WERI-Rb-1 (cell line): ENCODE measurements around the gene ADGRV1.
"Not testable (repeated sequence)": the region's sequence is repeated elsewhere in the genome, so short reads cannot be mapped to it uniquely, and the experiment has no call there.

Source experiments
- DNase-seq: peaks from one replicate; pipeline ENCODE4 v3.0.0-alpha.2; 2020
- H3K27ac ChIP-seq: fragments of 250-450 bp; sonication (Bioruptor Pico); 2 replicates; pipeline ENCODE4 v1.5.1; 2020; ENCODE audit warnings: mild to moderate bottlenecking, moderate library complexity
- H3K27me3 ChIP-seq: fragments of 250-450 bp; sonication (Bioruptor Pico); 2 replicates; pipeline ENCODE4 v1.5.1; 2021; ENCODE audit warnings: mild to moderate bottlenecking, low read depth, moderate library complexity; ENCODE audit not compliant: insufficient read depth, severe bottlenecking
- H3K36me3 ChIP-seq: fragments of 250-450 bp; sonication (Bioruptor Pico); 2 replicates; pipeline ENCODE4 v1.5.1; 2020; ENCODE audit warnings: mild to moderate bottlenecking, moderate library complexity
- H3K4me3 ChIP-seq: 2 replicates; pipeline ENCODE4 v1.5.1; 2011; ENCODE audit warnings: low read depth, mild to moderate bottlenecking, control low read depth, low read length
- H3K9me3 ChIP-seq: fragments of 250-450 bp; sonication (Bioruptor Pico); 2 replicates; pipeline ENCODE4 v1.5.1; 2021; ENCODE audit warnings: mild to moderate bottlenecking, moderate library complexity; ENCODE audit not compliant: severe bottlenecking
- TF ChIP-seq, protein P1 (sequence below): IDR thresholded peaks from 2 replicates; pipeline ENCODE4 v1.5.1; 2011; ENCODE audit warnings: low read depth, mild to moderate bottlenecking, control low read depth, inconsistent platforms, low read length

The ADGRV1 gene

GRCh38 chr5:91010090-91010489 is 451.5 kb downstream of the ADGRV1 start:
- Histone ChIP-seq H3K9me3 (no peaks in the 10 kb centered on the region), H3K27ac (no peak overlapping the region), H3K4me3 (no peak overlapping the region), H3K27me3 (no peaks in the 10 kb centered on the region), H3K36me3 (no peaks in the 10 kb centered on the region; the same call in 1 of the 2 replicates)
- no peak for DNase-seq
- TF ChIP-seq, protein P1, sequence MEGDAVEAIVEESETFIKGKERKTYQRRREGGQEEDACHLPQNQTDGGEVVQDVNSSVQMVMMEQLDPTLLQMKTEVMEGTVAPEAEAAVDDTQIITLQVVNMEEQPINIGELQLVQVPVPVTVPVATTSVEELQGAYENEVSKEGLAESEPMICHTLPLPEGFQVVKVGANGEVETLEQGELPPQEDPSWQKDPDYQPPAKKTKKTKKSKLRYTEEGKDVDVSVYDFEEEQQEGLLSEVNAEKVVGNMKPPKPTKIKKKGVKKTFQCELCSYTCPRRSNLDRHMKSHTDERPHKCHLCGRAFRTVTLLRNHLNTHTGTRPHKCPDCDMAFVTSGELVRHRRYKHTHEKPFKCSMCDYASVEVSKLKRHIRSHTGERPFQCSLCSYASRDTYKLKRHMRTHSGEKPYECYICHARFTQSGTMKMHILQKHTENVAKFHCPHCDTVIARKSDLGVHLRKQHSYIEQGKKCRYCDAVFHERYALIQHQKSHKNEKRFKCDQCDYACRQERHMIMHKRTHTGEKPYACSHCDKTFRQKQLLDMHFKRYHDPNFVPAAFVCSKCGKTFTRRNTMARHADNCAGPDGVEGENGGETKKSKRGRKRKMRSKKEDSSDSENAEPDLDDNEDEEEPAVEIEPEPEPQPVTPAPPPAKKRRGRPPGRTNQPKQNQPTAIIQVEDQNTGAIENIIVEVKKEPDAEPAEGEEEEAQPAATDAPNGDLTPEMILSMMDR = no peak

GRCh38 chr5:91011029-91011428 is 452.4 kb downstream of the ADGRV1 start:
- DNase-seq = no peak
- TF ChIP-seq, protein P1 = no peak
- Histone ChIP-seq H3K4me3 (no peak overlapping the region), H3K27me3 (no peaks in the 10 kb centered on the region), H3K9me3 (no peaks in the 10 kb centered on the region), H3K36me3 (no peaks in the 10 kb centered on the region; the same call in 1 of the 2 replicates), H3K27ac (no peak overlapping the region)

DNA sequence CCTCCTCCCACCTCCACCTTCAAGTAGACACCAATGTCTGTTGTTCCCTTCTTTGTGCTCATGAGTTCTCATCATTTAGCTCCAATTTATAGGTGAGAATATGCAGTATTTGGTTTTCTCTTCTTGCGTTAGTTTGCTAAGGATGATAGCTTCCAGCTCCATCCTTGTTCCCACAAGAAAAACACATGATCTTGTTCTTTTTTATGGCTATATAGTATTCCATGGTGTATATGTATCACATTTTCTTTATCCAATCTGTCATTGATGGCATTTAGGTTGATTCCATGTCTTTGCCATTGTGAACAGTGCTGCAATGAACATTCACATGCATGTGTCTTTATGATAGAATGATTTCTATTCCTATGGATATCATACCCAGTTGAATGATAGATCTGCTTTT is 454.3 kb downstream of the ADGRV1 start:
- not testable (repeated sequence) for H3K27ac ChIP-seq, H3K4me3 ChIP-seq, H3K27me3 ChIP-seq, DNase-seq, H3K9me3 ChIP-seq, H3K36me3 ChIP-seq

DNA sequence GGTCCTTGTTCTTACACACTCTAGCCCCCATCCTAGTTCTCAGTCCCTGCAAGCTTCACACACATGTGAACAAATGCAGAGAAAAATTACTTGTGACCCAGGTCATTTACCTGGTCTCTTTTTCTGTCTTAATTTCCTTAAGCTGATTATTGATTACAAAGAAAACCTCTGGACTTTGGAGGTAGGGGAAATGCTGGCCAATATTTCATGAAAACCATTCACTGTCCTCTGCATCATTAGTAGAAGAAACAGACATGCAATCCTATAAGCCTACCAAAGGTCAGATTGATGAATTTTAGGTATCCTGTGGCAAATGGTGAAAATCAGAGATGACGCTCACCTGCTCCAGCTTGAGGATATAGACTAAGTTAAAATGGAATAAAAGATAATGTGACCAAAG is 457.7 kb downstream of the ADGRV1 start:
- H3K4me3 ChIP-seq = no peak overlapping the region
- H3K36me3 ChIP-seq = no peaks in the 10 kb centered on the region; the same call in 1 of the 2 replicates
- no peak overlapping the region for H3K27ac ChIP-seq
- no peaks in the 10 kb centered on the region for H3K27me3 ChIP-seq
- no peaks in the 10 kb centered on the region for H3K9me3 ChIP-seq
- DNase-seq = no peak
- TF ChIP-seq, protein P1 = no peak

DNA sequence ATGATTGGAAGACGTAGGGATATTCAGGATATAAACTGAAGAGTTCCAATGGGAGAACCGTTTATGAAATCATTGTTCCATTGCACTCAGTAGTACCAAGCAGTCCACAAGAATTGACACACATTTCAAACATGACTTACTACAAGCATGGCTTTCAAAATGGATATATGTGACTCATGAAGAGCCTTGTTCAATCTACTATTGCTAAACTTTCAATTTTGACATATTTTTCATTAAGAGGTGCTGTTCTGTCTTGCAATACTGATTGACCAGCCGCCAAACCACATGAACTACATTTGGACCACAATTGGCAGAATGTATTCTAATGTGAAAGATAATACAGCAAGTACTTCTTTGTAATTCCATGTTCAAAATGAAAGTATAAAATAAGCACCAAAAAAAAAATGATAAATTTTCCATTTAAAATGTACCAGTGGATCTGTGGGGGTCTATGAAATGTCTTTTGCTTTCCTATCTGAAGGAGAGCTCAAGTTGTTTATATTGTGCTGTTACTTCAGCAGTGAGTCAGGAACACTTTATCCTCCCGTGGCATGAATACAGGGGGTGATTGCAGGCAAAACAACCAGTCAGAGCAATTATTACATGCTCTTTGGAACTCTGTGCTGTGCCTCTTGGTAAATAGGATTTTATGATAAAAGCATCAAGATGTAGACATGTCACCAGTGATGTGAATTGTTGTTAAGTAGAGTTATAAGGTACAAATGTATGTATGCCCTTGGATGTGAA is 458.5 kb downstream of the ADGRV1 start:
- no peak for DNase-seq
- no peaks in the 10 kb centered on the region for H3K27me3 ChIP-seq
- H3K27ac ChIP-seq = no peak overlapping the region
- TF ChIP-seq, protein P1 = no peak
- no peak overlapping the region for H3K4me3 ChIP-seq
- H3K9me3 ChIP-seq = no peaks in the 10 kb centered on the region
- no peaks in the 10 kb centered on the region; the same call in 1 of the 2 replicates for H3K36me3 ChIP-seq

DNA sequence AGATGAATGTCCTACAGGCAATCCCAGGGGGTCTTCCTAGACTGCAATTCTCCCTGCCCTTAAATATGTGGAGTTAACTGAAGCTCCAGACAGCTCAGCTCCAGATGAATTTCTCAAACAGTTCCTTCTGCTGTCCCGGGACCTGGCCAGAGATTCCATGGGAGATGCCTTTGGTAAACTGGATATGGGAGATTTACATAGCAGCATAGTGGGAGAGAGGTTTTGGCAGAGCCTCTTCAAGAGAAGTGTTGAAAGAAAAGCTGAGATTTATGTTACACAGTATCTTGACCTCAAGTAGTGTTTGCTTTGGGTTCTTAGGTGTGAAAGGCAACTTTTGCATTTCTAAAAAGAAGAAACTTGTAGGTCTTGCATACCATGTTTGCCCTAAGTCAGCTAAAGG is 459.6 kb downstream of the ADGRV1 start:
- H3K36me3 ChIP-seq = no peaks in the 10 kb centered on the region
- H3K27ac ChIP-seq = no peak overlapping the region
- TF ChIP-seq, protein P1 = no peak
- H3K9me3 ChIP-seq = no peaks in the 10 kb centered on the region
- H3K27me3 ChIP-seq = no peaks in the 10 kb centered on the region
- no peak overlapping the region for H3K4me3 ChIP-seq
- DNase-seq = no peak
